GM19468 (cell line): Measurements from ENCODE around the gene FOXP1.
A peak's percentile ranks its signal among the peaks of the same experiment; 100 is the strongest.

Experiments used
- ATAC-seq: cut with Tn5 transposase; IDR thresholded peaks from one replicate; pipeline ENCODE4 v1.9.1; 2021; ENCODE audit warnings: mild to moderate bottlenecking, moderate library complexity, moderate number of reproducible peaks; ENCODE audit not compliant: unreplicated experiment; ENCODE audit errors: extremely low read depth

Gene FOXP1

GRCh38 chr3:71566776-71567175 is 16.8 kb downstream of the FOXP1 start:
- ATAC-seq: no peak

GRCh38 chr3:71565976-71566375 is 17.6 kb downstream of the FOXP1 start:
- no peak for ATAC-seq

GRCh38 chr3:71565316-71565715 is 18.2 kb downstream of the FOXP1 start:
- no peak for ATAC-seq

GRCh38 chr3:71564361-71564760 is 19.2 kb downstream of the FOXP1 start:
- no peak for ATAC-seq

- ATAC-seq: peak; percentile 60
Observed at GRCh38 chr3:71563827-71564226, 19.7 kb downstream of the FOXP1 start.

- no peak for ATAC-seq
Observed at GRCh38 chr3:71562938-71563337, 20.6 kb downstream of the FOXP1 start.

- ATAC-seq: no peak
Observed at GRCh38 chr3:71560665-71561064, 22.9 kb downstream of the FOXP1 start.

GRCh38 chr3:71559578-71560162 is 23.9 kb downstream of the FOXP1 start:
- ATAC-seq: no peak

GRCh38 chr3:71559021-71559420 is 24.5 kb downstream of the FOXP1 start:
- no peak for ATAC-seq

GRCh38 chr3:71554649-71555048 is 28.9 kb downstream of the FOXP1 start:
- ATAC-seq: no peak

GRCh38 chr3:71551311-71551919 is 32.1 kb downstream of the FOXP1 start:
- ATAC-seq: no peak

- no peak for ATAC-seq
Observed at GRCh38 chr3:71549951-71550350, 33.6 kb downstream of the FOXP1 start.

GRCh38 chr3:71548705-71549384 is 34.7 kb downstream of the FOXP1 start:
- peak; percentile 76 for ATAC-seq

- no peak for ATAC-seq
Observed at GRCh38 chr3:71547249-71548198, 36.0 kb downstream of the FOXP1 start.

- no peak for ATAC-seq
Observed at GRCh38 chr3:71546821-71547220, 36.7 kb downstream of the FOXP1 start.

GRCh38 chr3:71545330-71545729 is 38.2 kb downstream of the FOXP1 start:
- no peak for ATAC-seq

GRCh38 chr3:71543371-71544016 is 40.0 kb downstream of the FOXP1 start:
- no peak for ATAC-seq

GRCh38 chr3:71542521-71543370 is 40.8 kb downstream of the FOXP1 start:
- ATAC-seq: peak; percentile 56

GRCh38 chr3:71541313-71541712 is 42.2 kb downstream of the FOXP1 start:
- no peak for ATAC-seq
